Measurements from ENCODE around the gene KIAA2012.

KIAA2012 gene

GRCh38 chr2:202088777-202089176 is 15.7 kb downstream of the KIAA2012 start:
- no peak for DNase-seq (ENCODE audit: extremely low spot score)
- CTCF ChIA-PET, result interaction anchor here (1.3 to 1.4 kb wide), 2 partner anchors 9 kb away, joined by 3 read pairs; no protein-coding TSS in a partner anchor
- POLR2A ChIA-PET, result no interaction called here
- no peak for TF ChIP-seq CTCF (IDR thresholded peaks at IDR 0.05; ENCODE audit: control extremely low read depth, extremely low read depth, low read depth, missing control alignments)

GRCh38 chr2:202090530-202090929 is 17.5 kb downstream of the KIAA2012 start:
- ChIA-PET POLR2A (no interaction called here), CTCF (interaction anchor here (0.7 kb wide), 1 partner anchor 26 kb away, joined by 3 read pairs; no protein-coding TSS in a partner anchor)
- TF ChIP-seq CTCF (IDR thresholded peaks at IDR 0.05; ENCODE audit: control extremely low read depth, extremely low read depth, low read depth, missing control alignments), result no peak
- no peak for DNase-seq (ENCODE audit: extremely low spot score)

- TF ChIP-seq CTCF (IDR thresholded peaks at IDR 0.05; ENCODE audit: control extremely low read depth, extremely low read depth, low read depth, missing control alignments), result no peak
- no peak for DNase-seq (ENCODE audit: extremely low spot score)
- ChIA-PET CTCF (interaction anchor here (1.4 to 4.3 kb wide), 2 partner anchors 12 kb away, joined by 4 to 15 read pairs; no protein-coding TSS in a partner anchor), POLR2A (no interaction called here)
These were observed 18.4 kb downstream of the KIAA2012 start for GRCh38 chr2:202091476-202091875.

- no peak for DNase-seq (ENCODE audit: extremely low spot score)
- TF ChIP-seq CTCF (IDR thresholded peaks at IDR 0.05; ENCODE audit: control extremely low read depth, extremely low read depth, low read depth, missing control alignments), result no peak
- ChIA-PET POLR2A (no interaction called here), CTCF (interaction anchor here (1.2 to 4.3 kb wide), 5 partner anchors 9 to 234 kb away, joined by 3 to 15 read pairs (median 4); no protein-coding TSS in a partner anchor)
These were observed 21.5 kb downstream of the KIAA2012 start for GRCh38 chr2:202094426-202094986.

- ChIA-PET POLR2A (no interaction called here), CTCF (interaction anchor here (1.3 to 4.3 kb wide), 3 partner anchors 8 to 164 kb away, joined by 3 to 15 read pairs (median 9); no protein-coding TSS in a partner anchor)
- DNase-seq (ENCODE audit: extremely low spot score), result no peak
- TF ChIP-seq CTCF (IDR thresholded peaks at IDR 0.05; ENCODE audit: control extremely low read depth, extremely low read depth, low read depth, missing control alignments), result no peak
These were observed 22.2 kb downstream of the KIAA2012 start for GRCh38 chr2:202095235-202095634.

- no peak for TF ChIP-seq CTCF (IDR thresholded peaks at IDR 0.05; ENCODE audit: control extremely low read depth, extremely low read depth, low read depth, missing control alignments)
- no peak for DNase-seq (ENCODE audit: extremely low spot score)
- POLR2A ChIA-PET, result no interaction called here
- CTCF ChIA-PET, result interaction anchor here (1.3 to 2.5 kb wide), 2 partner anchors 9 to 48 kb away, joined by 3 to 9 read pairs; no protein-coding TSS in a partner anchor
These were observed 23.7 kb downstream of the KIAA2012 start for GRCh38 chr2:202096736-202097135.
